K562 (cell line): ENCODE data around the gene HMGA1. TPM values are rescaled to one million over a fixed set of nuclear protein-coding genes. Genes with fewer than 3 reads are reported as not detected.

Experiments
- BCOR ChIP-seq: fragments of 450-650 bp; IDR thresholded peaks from 2 replicates; pipeline ENCODE4 v1.6.1; 2016
- EP300 ChIP-seq: IDR thresholded peaks from 2 replicates; pipeline ENCODE4 v1.6.1; 2012; ENCODE audit warnings: low read length, improper control_type of control experiment
- ESRRB ChIP-seq: fragments of 250-450 bp; sonication (Bioruptor Pico); IDR thresholded peaks from 2 replicates; pipeline ENCODE4 v1.5.0; 2020; ENCODE audit warnings: mild to moderate bottlenecking, moderate library complexity, borderline replicate concordance
- ETV5 ChIP-seq: sonication (generic); formaldehyde crosslinking; IDR thresholded peaks from 2 replicates; pipeline ENCODE4 v1.4.0; 2020; ENCODE audit warnings: low read depth, mild to moderate bottlenecking, missing genetic modification reagents
- GATAD2A ChIP-seq: fragments of 450-650 bp; IDR thresholded peaks from 2 replicates; pipeline ENCODE4 v1.6.1; 2017
- HMG20B ChIP-seq: fragments of 250-450 bp; sonication (Bioruptor Pico); IDR thresholded peaks from 2 replicates; pipeline ENCODE4 v1.5.0; 2021; ENCODE audit warnings: mild to moderate bottlenecking
- IFI16 ChIP-seq: fragments of 250-450 bp; sonication (Bioruptor Pico); IDR thresholded peaks from 2 replicates; pipeline ENCODE4 v2.1.2; 2022; ENCODE audit warnings: mild to moderate bottlenecking, inconsistent platforms
- MAZ ChIP-seq, 2 experiments: fragments of 450-650 bp in 1 of 2; sonication (generic) in 1 of 2; formaldehyde crosslinking; IDR thresholded peaks in 1 of 2; conservative IDR thresholded peaks in 1 of 2; 2 replicates each; pipeline versions ENCODE4 v1.4.0 to v1.5.0; 2020; ENCODE audit warnings: mild to moderate bottlenecking in 1 of 2, missing genetic modification reagents in 1 of 2
- NBN ChIP-seq: fragments of 450-650 bp; IDR thresholded peaks from 2 replicates; pipeline ENCODE4 v1.6.1; 2016; ENCODE audit warnings: low read depth, mild to moderate bottlenecking
- NFRKB ChIP-seq: fragments of 450-650 bp; IDR thresholded peaks from 2 replicates; pipeline ENCODE4 v1.6.1; 2016; ENCODE audit warnings: low read depth
- PCBP2 ChIP-seq: fragments of 200-400 bp; formaldehyde crosslinking; IDR thresholded peaks from 2 replicates; pipeline ENCODE4 v1.6.1; 2018; ENCODE audit warnings: low read length, low read depth, mild to moderate bottlenecking, moderate library complexity; ENCODE audit not compliant: poor library complexity, severe bottlenecking
- PKNOX1 ChIP-seq: fragments of 450-650 bp; IDR thresholded peaks from 2 replicates; pipeline ENCODE4 v1.6.1; 2016
- RBM15 ChIP-seq: fragments of 200-400 bp; formaldehyde crosslinking; IDR thresholded peaks from 2 replicates; pipeline ENCODE4 v1.6.1; 2018; ENCODE audit warnings: mild to moderate bottlenecking, low read length, moderate library complexity; ENCODE audit not compliant: insufficient read depth
- SMARCE1 ChIP-seq: fragments of 450-650 bp; IDR thresholded peaks from 2 replicates; pipeline ENCODE4 v1.7.1; 2016; ENCODE audit warnings: mild to moderate bottlenecking
- TFAP4 ChIP-seq: sonication (generic); formaldehyde crosslinking; IDR thresholded peaks from 2 replicates; pipeline ENCODE4 v1.8.0; 2022; ENCODE audit warnings: missing genetic modification reagents, mild to moderate bottlenecking, moderate library complexity, borderline replicate concordance
- TOE1 ChIP-seq, 2 experiments: fragments of 450-650 bp in 1 of 2; sonication (generic) in 1 of 2; formaldehyde crosslinking in 1 of 2; IDR thresholded peaks; 2 replicates each; pipeline versions ENCODE4 v1.7.1 to v1.8.0; 2016 to 2022; ENCODE audit warnings: borderline replicate concordance in 2 of 2, mild to moderate bottlenecking in 2 of 2, antibody characterized with exemption in 1 of 2, inconsistent platforms in 1 of 2, low read depth in 1 of 2, missing genetic modification reagents in 1 of 2, moderate library complexity in 1 of 2
- ZFX ChIP-seq: sonication (generic); formaldehyde crosslinking; IDR thresholded peaks from 2 replicates; pipeline ENCODE4 v1.8.0; 2022; ENCODE audit warnings: mild to moderate bottlenecking, missing genetic modification reagents, moderate library complexity
- ZKSCAN8 ChIP-seq: fragments of 200-800 bp; sonication (Bioruptor generic); IDR thresholded peaks from 2 replicates; pipeline ENCODE4 v1.6.1; 2016; ENCODE audit warnings: missing genetic modification characterization, missing compliant biosample characterization
- ZNF639 ChIP-seq, 2 experiments: fragments of 200-800 bp in 1 of 2; sonication (Bioruptor generic) in 1 of 2; sonication (generic) in 1 of 2; formaldehyde crosslinking in 1 of 2; IDR thresholded peaks in 1 of 2; conservative IDR thresholded peaks in 1 of 2; 2 replicates each; pipeline versions ENCODE4 v1.5.0 to v1.6.1; 2016 to 2020; ENCODE audit warnings: missing compliant biosample characterization in 1 of 2, missing genetic modification characterization in 1 of 2, missing genetic modification reagents in 1 of 2
- ZNF766 ChIP-seq: fragments of 200-800 bp; sonication (Bioruptor generic); conservative IDR thresholded peaks from 2 replicates; pipeline ENCODE4 v1.6.1; 2016; ENCODE audit warnings: missing genetic modification characterization, missing compliant biosample characterization
- ZNF79 ChIP-seq: fragments of 250-450 bp; sonication (Bioruptor Pico); IDR thresholded peaks from 2 replicates; pipeline ENCODE4 v1.4.0; 2020; ENCODE audit warnings: low read depth, mild to moderate bottlenecking, moderate library complexity
- polyA plus RNA-seq, 8 experiments: library from polyadenylated mRNA; depleted of rRNA in 4 of 8; stranded (reverse) in 5 of 8; unstranded in 3 of 8; fragments of >200 nt; fragmentation: Nextera tagmentation in 2 of 8; fragmentation: Illumina TruSeq in 1 of 8; extraction: Ambion mirVana in 2 of 8; extraction: Trizol in 1 of 8; gene quantifications; 2 replicates each; pipeline versions ENCODE4 v1.2.1 to v1.2.3, GENCODE V29; 2011 to 2014; ENCODE audit warnings: inconsistent platforms in 1 of 8, missing spikeins in 1 of 8
- total RNA-seq, 7 experiments: library from RNA; depleted of rRNA in 6 of 7; stranded (reverse); fragments of >200 nt in 6 of 7; fragmentation: Illumina TruSeq in 2 of 7; extraction: Trizol in 2 of 7; gene quantifications; 2 replicates each; pipeline versions ENCODE4 v1.2.1 to v1.2.3, GENCODE V29; 2011 to 2021; ENCODE audit warnings: low replicate concordance in 1 of 7

HMGA1 gene
- total and polyA plus RNA-seq, 9 of the 15 experiments (the other 6 are each of a cell fraction or from before 2014, with no cell fraction given) = 27.8 to 1,947 (median 594) TPM

GRCh38 chr6:34276881-34277762 lies 40.4 kb downstream of the HMGA1 start (continued):
- TF ChIP-seq TFAP4 (CRISPR knock-in tag) (no peak), HMG20B (no peak), ETV5 (0 out of 2 replicates have a peak, but pooled peaks have one; percentile 17), EP300 (peak; percentile 63; the same call in 1 of the 2 replicates), NBN (peak; percentile 82), NFRKB (peak; percentile 62), ESRRB (no peak), GATAD2A (no peak), MAZ (CRISPR knock-in tag; conservative IDR thresholded peaks at IDR 0.05 in 1 of 2, IDR thresholded peaks at IDR 0.05 in 1 of 2) (no peak; a peak in 1 of 4 replicates), ZNF79 (CRISPR knock-in tag) (no peak), SMARCE1 (peak; percentile 75), RBM15 (no peak), ZFX (no peak), ZNF639 (CRISPR knock-in tag; conservative IDR thresholded peaks at IDR 0.05 in 1 of 2, IDR thresholded peaks at IDR 0.05 in 1 of 2) (peak in 1 of 2 experiments; percentile 70; a peak in 1 of 4 replicates), BCOR (peak; percentile 9; the same call in 1 of the 2 replicates), PCBP2 (no peak), ZNF766 (no peak), ZKSCAN8 (CRISPR knock-in tag) (0 out of 2 replicates have a peak, but pooled peaks have one; percentile 45), IFI16 (CRISPR knock-in tag) (no peak), PKNOX1 (peak; percentile 69), TOE1 (IDR thresholded peaks at IDR 0.05; ENCODE audit: borderline replicate concordance) (peak; percentile 45; the same call in 1 of the 2 replicates), TOE1 (CRISPR knock-in tag; IDR thresholded peaks at IDR 0.05; ENCODE audit: borderline replicate concordance, low read depth) (no peak)
